HG03045 (cell line): ENCODE results near the gene KCNC2.

Experiments used
- ATAC-seq: cut with Tn5 transposase; IDR thresholded peaks from one replicate; pipeline ENCODE4 v1.9.1; 2021; ENCODE audit warnings: mild to moderate bottlenecking, moderate library complexity; ENCODE audit not compliant: unreplicated experiment

The KCNC2 gene

DNA sequence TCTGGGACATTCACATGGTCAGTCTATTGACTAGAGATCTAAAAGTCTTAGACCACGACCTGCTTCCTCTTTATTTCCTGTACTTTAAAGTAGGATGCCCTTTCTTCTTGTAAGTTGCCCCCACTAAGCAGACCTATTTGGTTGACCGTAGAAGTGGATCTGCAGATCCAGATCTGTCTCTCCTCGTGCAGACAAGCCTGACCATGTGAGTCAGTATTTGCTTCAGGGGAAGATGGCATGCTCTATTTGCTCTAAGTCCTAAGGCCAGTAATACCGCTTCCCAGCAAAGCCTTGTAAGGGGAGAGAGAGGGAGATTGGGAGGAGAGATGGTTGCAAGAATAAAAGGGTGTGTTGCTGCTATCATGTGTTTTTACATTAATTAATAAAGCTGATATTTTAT lies 46.8 kb downstream of the KCNC2 start:
- no peak for ATAC-seq

DNA sequence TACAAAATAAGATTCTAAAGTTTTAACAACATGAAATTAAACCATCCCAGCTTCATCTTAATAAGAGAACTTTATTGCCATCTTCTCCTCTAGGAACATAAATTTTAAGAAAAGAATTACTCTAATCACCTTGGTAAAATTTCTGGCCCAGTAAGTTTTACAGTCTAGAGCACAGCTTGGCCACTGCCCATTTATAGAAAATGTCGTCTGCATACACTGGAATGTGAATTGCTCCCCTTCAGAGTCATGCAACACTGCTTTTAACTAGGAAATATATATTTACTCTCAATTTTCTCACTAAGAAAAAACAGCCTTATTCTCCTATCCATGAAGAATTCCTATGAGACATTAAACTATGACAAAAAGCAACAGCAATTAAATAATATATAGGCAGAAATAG lies 48.2 kb downstream of the KCNC2 start:
- ATAC-seq: no peak

- no peak for ATAC-seq
Measured at GRCh38 chr12:75157385-75157784, 52.3 kb downstream of the KCNC2 start.

DNA sequence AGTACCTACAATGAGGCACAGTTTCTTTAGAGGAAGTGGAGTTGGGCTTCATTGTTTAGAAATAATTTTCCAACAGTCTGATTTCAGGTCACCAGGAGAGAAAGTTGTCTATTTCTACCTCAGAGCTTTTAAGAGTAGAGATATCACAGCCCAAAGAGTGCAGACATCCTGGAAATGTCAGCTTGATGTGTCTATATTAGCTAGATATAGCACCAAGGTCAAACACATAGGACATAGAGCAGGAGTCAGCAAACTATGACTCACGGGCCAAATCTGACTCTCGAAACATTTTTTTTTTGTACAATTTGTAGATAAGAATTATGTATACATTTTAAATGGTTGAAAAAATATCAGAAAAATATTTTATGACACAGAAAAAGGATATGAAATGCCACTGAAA lies 53.7 kb downstream of the KCNC2 start:
- ATAC-seq: no peak

DNA sequence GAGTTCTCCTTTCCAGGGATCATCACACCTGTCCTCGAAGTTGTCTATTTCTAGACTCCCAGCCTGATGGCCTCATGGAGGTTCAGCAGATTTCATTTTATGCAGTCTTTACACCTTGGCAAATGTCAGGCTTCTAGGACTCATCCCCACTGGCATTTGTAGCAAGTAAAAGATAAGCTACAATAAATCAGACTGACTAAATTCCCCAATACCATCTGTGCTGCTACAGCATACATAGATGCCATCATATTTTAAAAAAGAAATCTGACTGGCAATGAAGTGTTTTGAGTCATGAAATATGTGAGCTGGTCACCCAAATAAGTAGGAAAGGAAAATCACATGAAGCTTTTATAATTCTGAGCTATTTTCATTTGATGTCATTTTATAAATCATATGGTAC lies 55.3 kb downstream of the KCNC2 start:
- no peak for ATAC-seq

DNA sequence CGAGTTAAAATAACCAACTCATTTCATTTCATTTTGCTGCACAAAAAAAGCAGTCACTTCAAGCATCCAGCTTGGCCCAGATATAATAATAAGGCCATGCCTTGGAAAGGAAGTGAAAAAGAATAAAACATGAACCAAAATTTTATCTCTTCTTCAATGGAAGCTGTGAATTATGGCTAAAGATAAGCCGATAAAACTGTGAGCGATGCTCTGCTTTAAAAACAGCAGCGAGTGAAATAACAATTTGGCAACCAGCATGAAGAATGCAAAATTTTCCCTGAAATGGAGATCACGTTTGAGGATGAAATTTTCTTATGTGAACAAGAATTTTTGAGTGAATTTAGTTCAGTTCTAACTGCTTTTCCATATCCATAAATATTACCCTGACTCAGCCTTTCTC lies 70.4 kb downstream of the KCNC2 start:
- ATAC-seq: no peak

- ATAC-seq: no peak
Measured at GRCh38 chr12:75137896-75138295, 71.7 kb downstream of the KCNC2 start.

DNA sequence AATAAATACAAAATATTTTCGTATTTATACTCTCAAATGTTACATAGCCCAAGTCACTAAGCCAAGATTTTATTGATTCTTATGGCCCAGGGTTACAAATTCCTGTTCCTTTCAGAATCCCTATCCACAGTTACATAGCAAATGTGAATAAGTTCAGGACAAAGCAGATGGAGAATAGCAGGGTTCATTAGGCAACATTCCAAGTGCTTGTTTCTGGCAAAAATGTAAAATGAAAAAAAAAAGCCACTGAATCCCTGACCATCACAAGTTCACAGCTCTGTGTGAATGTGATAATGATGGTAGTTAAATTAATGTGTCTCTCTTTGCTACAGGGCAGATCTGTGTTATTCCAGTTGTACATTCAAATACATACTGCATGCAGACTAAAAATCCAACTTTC lies 74.6 kb downstream of the KCNC2 start:
- no peak for ATAC-seq

DNA sequence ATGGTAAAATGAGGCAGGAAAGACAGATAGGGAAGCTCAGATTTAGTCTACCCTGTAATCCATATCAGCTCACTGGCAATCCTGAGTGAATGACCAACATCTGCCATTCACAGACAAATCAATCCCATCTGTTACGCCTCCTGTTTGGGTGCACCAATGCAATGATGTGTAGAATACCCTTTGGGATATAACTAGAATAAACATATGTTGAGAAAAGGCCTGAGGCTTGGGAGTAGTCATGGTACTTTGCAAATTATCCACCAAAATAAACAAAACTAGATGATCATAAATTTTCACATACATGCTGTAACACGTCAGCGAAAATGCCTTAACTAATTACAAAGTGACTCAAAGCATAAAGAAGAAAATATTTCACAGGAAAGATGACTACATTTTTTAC lies 78.8 kb downstream of the KCNC2 start:
- ATAC-seq: no peak

DNA sequence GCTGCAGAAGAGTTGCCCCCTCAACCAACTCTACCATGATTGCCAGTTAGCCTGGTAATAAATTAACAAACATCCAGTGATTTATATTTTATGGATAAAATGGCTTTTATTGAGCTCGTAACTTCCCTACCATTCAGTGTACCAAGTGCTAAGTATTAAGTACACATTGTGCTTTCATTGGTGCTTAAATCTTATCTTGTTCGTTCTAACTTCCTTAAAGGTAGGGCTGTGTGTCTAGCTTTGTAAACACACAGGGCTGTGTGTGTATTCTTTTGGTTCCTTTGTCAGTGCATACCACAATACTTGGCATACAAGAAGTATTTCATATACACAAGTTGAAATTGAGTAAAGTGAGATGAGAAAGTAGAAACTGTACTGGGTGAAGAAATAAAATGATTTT lies 80.4 kb downstream of the KCNC2 start:
- no peak for ATAC-seq

DNA sequence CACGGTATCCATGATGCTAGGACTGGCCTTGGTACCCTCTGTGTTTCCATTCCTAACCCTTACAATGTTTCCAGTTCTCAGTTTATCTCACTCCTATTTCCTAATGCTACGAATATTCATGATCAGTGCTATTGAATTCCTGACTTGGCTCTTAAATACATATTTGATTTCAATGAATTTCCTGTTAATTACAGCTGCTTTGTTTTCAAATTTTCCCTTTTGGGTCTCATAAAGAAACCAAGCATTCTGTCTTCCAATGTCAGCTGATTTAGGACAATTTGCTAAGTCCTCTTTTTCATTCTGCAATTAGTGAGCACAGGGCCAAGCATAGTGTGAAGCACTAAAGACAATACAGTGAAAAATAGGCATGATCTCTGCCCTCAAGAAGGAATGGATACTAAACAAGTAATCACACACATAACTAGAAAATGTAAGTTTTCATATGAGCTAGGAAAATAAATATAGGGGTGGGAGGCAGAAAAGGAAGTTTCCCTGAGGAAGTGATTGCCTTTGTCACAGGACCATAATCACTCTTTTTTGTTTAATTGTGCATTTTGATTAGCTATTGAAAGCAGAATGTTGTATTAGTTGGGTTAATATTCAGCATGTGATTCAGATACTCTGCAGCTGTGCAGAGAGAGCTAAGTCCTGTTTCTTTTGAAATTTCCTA lies 88.5 kb downstream of the KCNC2 start:
- no peak for ATAC-seq

DNA sequence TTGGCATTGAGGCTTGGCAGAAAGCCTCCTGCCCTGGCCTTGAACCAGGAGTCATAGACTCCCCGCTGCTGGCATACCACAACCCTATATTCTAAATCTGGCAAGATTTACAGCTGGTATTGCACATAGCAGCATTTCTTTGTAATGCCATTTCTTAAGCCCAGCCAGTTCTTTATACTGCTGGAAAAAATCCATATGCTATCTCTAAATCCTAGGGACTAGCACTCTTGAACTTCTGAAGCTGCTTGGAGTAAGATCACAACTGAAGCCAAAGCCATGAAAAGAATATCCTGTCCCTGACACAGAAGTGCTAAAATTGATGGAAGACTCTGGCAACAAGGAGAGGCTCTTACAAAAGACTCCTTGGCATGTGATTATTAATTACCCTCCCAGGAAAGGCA lies 89.3 kb downstream of the KCNC2 start:
- ATAC-seq: no peak

DNA sequence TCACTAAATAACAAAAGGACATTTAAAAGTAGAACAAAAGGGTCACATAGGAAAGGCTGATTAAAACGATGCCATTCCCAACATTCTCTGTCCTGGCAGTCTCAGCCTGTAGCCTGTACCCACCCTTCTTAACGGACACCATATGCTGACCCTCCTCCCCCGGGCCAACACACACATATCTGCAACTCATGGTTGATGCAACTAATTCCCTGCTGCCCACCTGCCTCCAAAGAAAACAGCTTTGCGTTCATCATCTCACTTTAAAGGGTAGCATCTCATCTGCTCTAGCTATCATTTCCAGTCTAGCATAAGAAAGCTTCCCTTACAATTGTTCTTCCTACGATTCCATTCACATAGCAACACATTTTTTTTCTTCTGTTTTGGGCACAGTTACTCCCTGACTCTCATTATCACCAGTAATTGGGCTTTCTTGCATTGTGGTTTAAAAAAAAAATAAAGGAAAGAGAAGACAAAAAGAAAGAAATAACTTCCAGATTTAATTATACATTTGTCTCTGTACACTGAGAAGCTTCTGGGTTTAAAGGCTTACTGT lies 92.9 kb downstream of the KCNC2 start:
- ATAC-seq: no peak

- ATAC-seq: no peak
Measured at GRCh38 chr12:75115748-75116147, 93.9 kb downstream of the KCNC2 start.

DNA sequence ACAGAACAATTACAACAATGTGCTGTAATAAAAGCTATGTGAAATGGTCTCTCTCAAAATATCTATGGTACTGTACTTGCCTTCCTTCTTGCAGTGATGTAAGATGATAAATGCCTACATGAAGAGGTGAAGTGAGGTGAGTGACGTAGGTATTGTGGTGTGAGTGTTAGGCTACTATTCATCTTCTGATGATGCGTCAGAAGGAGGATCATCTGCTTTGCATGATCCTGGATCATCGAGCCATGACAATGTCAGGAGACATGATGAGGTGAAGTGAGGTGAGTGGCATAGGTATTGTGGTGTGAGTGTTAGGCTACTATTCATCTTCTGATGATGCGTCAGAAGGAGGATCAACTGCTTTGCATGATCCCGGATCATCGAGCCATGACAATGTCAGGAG lies 105.8 kb downstream of the KCNC2 start:
- no peak for ATAC-seq

DNA sequence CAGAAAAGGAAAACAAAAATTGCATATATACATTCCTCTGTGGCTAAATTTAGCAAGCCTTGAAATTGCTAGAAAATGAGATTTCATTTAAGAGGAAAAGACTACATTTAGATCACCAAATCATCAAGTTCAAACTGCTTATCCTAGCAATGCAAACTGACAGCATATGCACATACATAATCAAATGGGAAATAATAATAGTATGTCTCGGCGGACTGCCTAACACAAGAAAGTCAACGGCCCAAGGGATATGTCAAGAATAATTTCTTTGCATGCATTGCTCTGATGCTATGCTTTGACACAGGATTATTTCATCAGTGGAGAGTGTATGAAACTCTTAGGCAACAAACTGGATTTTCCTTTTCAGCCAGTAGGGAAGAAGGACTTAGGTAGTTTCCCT lies 107.9 kb downstream of the KCNC2 start:
- ATAC-seq: no peak

DNA sequence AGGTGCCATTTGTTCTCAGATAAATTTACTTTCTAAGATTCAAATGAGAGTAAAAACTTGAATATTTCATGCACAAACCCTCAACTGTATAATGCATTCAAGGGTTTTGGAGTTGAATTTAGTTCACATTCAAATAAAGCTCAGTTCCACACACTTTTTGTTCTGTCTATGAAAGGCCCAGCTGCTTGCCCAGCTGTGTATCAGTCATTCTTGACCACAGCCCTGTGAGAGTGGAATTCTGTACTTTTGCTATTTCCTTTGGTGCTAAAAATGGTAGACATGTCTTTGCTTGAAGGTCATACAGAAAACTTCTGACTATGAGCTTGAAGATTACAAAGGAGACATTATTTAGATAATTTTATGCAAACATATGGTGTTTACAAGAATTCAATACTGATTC lies 110.4 kb downstream of the KCNC2 start:
- no peak for ATAC-seq

GRCh38 chr12:75097003-75097402 lies 112.6 kb downstream of the KCNC2 start:
- ATAC-seq: no peak

GRCh38 chr12:75087654-75088053 lies 122.0 kb downstream of the KCNC2 start:
- no peak for ATAC-seq

GRCh38 chr12:75086091-75087038 lies 123.3 kb downstream of the KCNC2 start:
- no peak for ATAC-seq

DNA sequence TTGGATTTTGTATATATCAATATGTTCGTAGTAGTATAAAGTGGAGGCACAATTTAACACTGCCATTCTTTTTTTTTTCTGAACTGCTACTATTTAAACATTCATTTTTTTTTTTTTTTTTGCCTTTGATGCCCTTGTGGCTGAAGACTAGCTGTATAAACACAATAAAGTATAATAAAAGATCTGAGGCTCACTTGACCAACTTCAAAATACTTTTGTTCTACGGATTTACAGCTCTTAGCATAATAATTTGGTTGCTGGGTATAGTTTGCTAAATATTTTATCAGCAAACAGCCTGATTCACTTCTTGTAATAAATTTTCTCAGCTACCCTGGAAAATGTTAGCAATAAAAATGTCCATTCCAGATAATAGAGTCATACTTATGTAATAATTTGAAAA lies 128.3 kb downstream of the KCNC2 start:
- ATAC-seq: no peak

GRCh38 chr12:75080582-75080981 lies 129.1 kb downstream of the KCNC2 start:
- ATAC-seq: no peak
